Lung (tissue), 12 donors: ENCODE results near the gene ELF2. TPM values are rescaled to one million over a fixed set of nuclear protein-coding genes. Genes with fewer than 3 reads are reported as not detected.

Experiments used
- ATAC-seq: fragments of 200-7000 bp; cut with Tn5 transposase; one replicate; pipeline ENCODE4 v1.9.1; 2020; ENCODE audit warnings: moderate number of reproducible peaks; ENCODE audit not compliant: insufficient read depth, low FRiP score
- DNase-seq, 3 donors: peaks; one replicate each; pipeline ENCODE4 v3.0.0-alpha.2; 2013 to 2017
- H3K27ac ChIP-seq, 2 donors: one replicate each; pipeline ENCODE4 v1.5.1; 2013; ENCODE audit warnings: mild to moderate bottlenecking in 2 of 2, moderate library complexity in 2 of 2, control low read depth in 1 of 2, inconsistent platforms in 1 of 2, low read depth in 1 of 2, low read length in 1 of 2
- H3K27me3 ChIP-seq, 3 donors: one replicate each; pipeline ENCODE4 v1.5.1; 2013; ENCODE audit warnings: low read length in 2 of 3; ENCODE audit not compliant: control insufficient read depth in 3 of 3, insufficient read depth in 3 of 3
- H3K36me3 ChIP-seq, 4 donors: one replicate each; pipeline ENCODE4 v1.5.1; 2013; ENCODE audit warnings: low read length in 4 of 4, mild to moderate bottlenecking in 1 of 4, moderate library complexity in 1 of 4; ENCODE audit not compliant: control insufficient read depth in 4 of 4, insufficient read depth in 4 of 4
- H3K4me1 ChIP-seq, 5 donors: one replicate each; pipeline ENCODE4 v1.5.1; 2013; ENCODE audit warnings: low read length in 5 of 5, mild to moderate bottlenecking in 2 of 5, moderate library complexity in 1 of 5; ENCODE audit not compliant: control insufficient read depth in 5 of 5, insufficient read depth in 5 of 5
- H3K4me3 ChIP-seq: one replicate; pipeline ENCODE4 v1.5.1; 2013; ENCODE audit warnings: mild to moderate bottlenecking, control low read depth, moderate library complexity
- H3K9ac ChIP-seq, 2 donors: one replicate each; pipeline ENCODE4 v1.5.1; 2013; ENCODE audit warnings: low read length in 2 of 2, control low read depth in 1 of 2; ENCODE audit not compliant: insufficient read depth in 1 of 2
- H3K9me3 ChIP-seq, 4 donors: one replicate each; pipeline ENCODE4 v1.5.1; 2013; ENCODE audit warnings: low read length in 3 of 4, mild to moderate bottlenecking in 1 of 4, moderate library complexity in 1 of 4; ENCODE audit not compliant: control insufficient read depth in 4 of 4, insufficient read depth in 3 of 4
- CTCF ChIP-seq: IDR thresholded peaks from 2 replicates; pipeline ENCODE4 v1.5.1; 2012; ENCODE audit warnings: mild to moderate bottlenecking; ENCODE audit errors: control extremely low read depth, extremely low read depth
- whole genome bisulfite sequencing, 2 donors: extraction: QIAGEN DNeasy Blood & Tissue Kit; methylation state at CpG; one replicate each; pipeline ENCODE4 v1.1.7; 2013; 5-methylcytosine and 5-hydroxymethylcytosine counted together
- polyA plus RNA-seq, 2 donors: library from polyadenylated mRNA; stranded (reverse); fragments of 200-250 nt; gene quantifications; one replicate each; pipeline ENCODE4 v1.2.1, GENCODE V29; 2013
- total RNA-seq, 2 donors: library from RNA; depleted of rRNA in 1 of 2; stranded (reverse); fragments of >200 nt in 1 of 2; gene quantifications; one replicate each; pipeline ENCODE4 v1.2.1, GENCODE V29; 2014 to 2021
- donor health status: control.
- donor health status: control.
- donor health status: Bipolar disorder and iron deficiency.
- donor health status: healthy.
- donor health status: DM: yes; HTN: yes; CAD: no.

The ELF2 gene
- total and polyA plus RNA-seq, 4 donors: 11.6 to 101 (median 28.7) TPM

DNA sequence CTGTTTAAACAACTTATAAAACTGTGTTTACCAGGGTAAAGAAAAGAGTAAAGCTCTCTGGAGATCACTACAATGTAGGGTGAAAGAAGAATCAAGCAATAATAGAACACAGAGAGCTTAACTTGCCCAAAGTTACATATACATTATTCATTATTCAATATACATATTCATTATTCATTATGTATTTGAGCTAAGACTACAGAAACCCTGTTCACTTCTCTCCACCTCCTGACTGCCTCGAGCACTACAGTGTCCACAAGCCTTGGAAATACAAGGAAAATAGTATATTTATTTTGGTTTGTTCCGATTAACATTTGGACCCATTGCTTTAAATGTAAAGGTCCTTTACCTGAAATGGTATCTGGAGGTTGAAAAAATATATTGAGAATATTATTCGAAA lies 35.9 kb upstream of the ELF2 start:
- DNase-seq: no peak
- no peak for ATAC-seq
- H3K4me3 ChIP-seq: no peak overlapping the region
- H3K4me1 ChIP-seq: peaks cover 0 to 2% (median 0%) of the 10 kb centered on the region in 5 donors
- WGBS, 2 donors: 95 to 96% methylated on average over 3 of the region's 3 CpGs
- no peak overlapping the region for H3K27ac ChIP-seq
- H3K9me3 ChIP-seq: no peaks in the 10 kb centered on the region
- no peaks in the 10 kb centered on the region for H3K27me3 ChIP-seq
- no peaks in the 10 kb centered on the region for H3K36me3 ChIP-seq
- TF ChIP-seq CTCF: no peak
- no peak overlapping the region for H3K9ac ChIP-seq

GRCh38 chr4:139210486-139210885 lies 33.5 kb upstream of the ELF2 start:
- TF ChIP-seq CTCF: no peak
- no peak for ATAC-seq
- DNase-seq: peak in 1 of 3 donors; percentile 24

GRCh38 chr4:139209470-139210063 lies 32.5 kb upstream of the ELF2 start:
- no peak for DNase-seq
- Histone ChIP-seq H3K27me3 (no peaks in the 10 kb centered on the region), H3K4me3 (no peak overlapping the region), H3K4me1 (peaks cover 0 to 5% (median 0%) of the 10 kb centered on the region in 5 donors), H3K9me3 (no peaks in the 10 kb centered on the region), H3K27ac (no peak overlapping the region), H3K36me3 (no peaks in the 10 kb centered on the region), H3K9ac (no peak overlapping the region)
- 95 to 96% methylated on average over 3 of the region's 3 CpGs for WGBS, 2 donors
- no peak for ATAC-seq
- TF ChIP-seq CTCF: no peak

More at GRCh38 chr4:139210486-139210885, 33.5 kb upstream of the ELF2 start:
- WGBS, 2 donors: 96 to 100% methylated on average over 1 of the region's 1 CpG
- H3K9ac ChIP-seq: no peak overlapping the region
- no peak overlapping the region for H3K4me3 ChIP-seq
- H3K4me1 ChIP-seq: peaks cover 0 to 6% (median 0%) of the 10 kb centered on the region in 5 donors
- no peaks in the 10 kb centered on the region for H3K9me3 ChIP-seq
- no peaks in the 10 kb centered on the region for H3K36me3 ChIP-seq
- no peak overlapping the region for H3K27ac ChIP-seq
- H3K27me3 ChIP-seq: no peaks in the 10 kb centered on the region
